HCT116 (cell line): ENCODE data around the gene MED12. TPM values are rescaled to one million over a fixed set of nuclear protein-coding genes. Genes with fewer than 3 reads are reported as not detected.

Source experiments
- ATAC-seq: fragments of 200-7000 bp; cut with Tn5 transposase; 2 replicates; pipeline ENCODE4 v1.9.1; 2020; ENCODE audit warnings: mild to moderate bottlenecking, moderate library complexity
- BruUV-seq: library from RNA; stranded (reverse); fragments of 400-500 nt; replicated peaks from 2 replicates; lab custom pipeline; 2021; lab: Mats Ljungman, UMichigan
- CTCF ChIA-PET: fragments of 300-600 bp; sonication (Branson Sonifier 250); formaldehyde crosslinking; loops from one replicate; lab custom pipeline; 2021; ENCODE audit warnings: antibody characterized with exemption; lab: Charles Lee
- POLR2A ChIA-PET: fragments of 300-600, 350-600 bp; sonication (Branson Sonifier 250); formaldehyde crosslinking; loops from one replicate; lab custom pipeline; 2021; ENCODE audit warnings: antibody characterized with exemption; lab: Charles Lee
- RAD21 ChIA-PET, 2 experiments: fragments of 300-600 bp; sonication (Branson Sonifier 250); formaldehyde crosslinking; loops; one replicate each; lab custom pipeline; 2023; ENCODE audit warnings: low total read pairs in 2 of 2; ENCODE audit not compliant: uncharacterized antibody in 2 of 2, unreplicated experiment in 2 of 2, low non-redundant PET in 1 of 2; lab: Charles Lee
- DNase-seq: peaks from one replicate; pipeline ENCODE4 v3.0.0-alpha.2; 2010; ENCODE audit warnings: low read depth, low spot score
- H2AFZ ChIP-seq: fragments of 200-600 bp; shearing (Covaris generic), sonication (generic); 2 replicates; pipeline ENCODE4 v1.6.1; 2017; ENCODE audit warnings: low read depth, mixed run types, mixed read lengths, antibody characterized with exemption, low read length; ENCODE audit not compliant: poor library complexity, severe bottlenecking
- H3K27ac ChIP-seq: 2 replicates; pipeline ENCODE4 v1.5.1; 2012; ENCODE audit warnings: low read depth, low read length
- H3K27me3 ChIP-seq: fragments of 200-600 bp; sonication (generic); 2 replicates; pipeline ENCODE4 v1.6.1; 2016; ENCODE audit warnings: mixed run types, low read length, mixed read lengths; ENCODE audit not compliant: insufficient read depth
- H3K36me3 ChIP-seq, 2 experiments: fragments of 200-500 bp in 1 of 2; fragments of 200-600 bp in 1 of 2; sonication (Bioruptor generic) in 1 of 2; sonication (generic) in 1 of 2; 2 replicates each; pipeline versions ENCODE4 v1.5.1 to v1.6.1; 2014 to 2016; ENCODE audit warnings: low read length in 2 of 2, inconsistent platforms in 1 of 2, mixed read lengths in 1 of 2, mixed run types in 1 of 2; ENCODE audit not compliant: insufficient read depth in 2 of 2, control insufficient read depth in 1 of 2
- H3K4me1 ChIP-seq, 2 experiments: fragments of 200-600 bp in 1 of 2; sonication (generic) in 1 of 2; 2 replicates each; pipeline versions ENCODE4 v1.5.1 to v1.6.1; 2012 to 2017; ENCODE audit warnings: low read length in 2 of 2, inconsistent platforms in 1 of 2, mild to moderate bottlenecking in 1 of 2, mixed read lengths in 1 of 2, mixed run types in 1 of 2, moderate library complexity in 1 of 2; ENCODE audit not compliant: insufficient read depth in 2 of 2, control insufficient read depth in 1 of 2
- H3K4me2 ChIP-seq: fragments of 200-600 bp; sonication (generic); 2 replicates; pipeline ENCODE4 v1.6.1; 2017; ENCODE audit warnings: mixed run types, low read length, mixed read lengths
- H3K4me3 ChIP-seq, 2 experiments: fragments of 200-600 bp in 1 of 2; sonication (generic) in 1 of 2; replicated peaks in 1 of 2; 2 replicates each; pipeline ENCODE4 v1.5.1; 2011 to 2016; ENCODE audit warnings: low read length in 2 of 2, control low read depth in 1 of 2, low read depth in 1 of 2, mild to moderate bottlenecking in 1 of 2, mixed read lengths in 1 of 2, mixed run types in 1 of 2
- H3K79me2 ChIP-seq: fragments of 200-600 bp; sonication (generic); 2 replicates; pipeline ENCODE4 v1.6.1; 2017; ENCODE audit warnings: mild to moderate bottlenecking, mixed run types, low read length, moderate library complexity, mixed read lengths; ENCODE audit not compliant: insufficient read depth
- H3K9ac ChIP-seq: fragments of 200-600 bp; sonication (generic); 2 replicates; pipeline ENCODE4 v1.6.1; 2016; ENCODE audit warnings: low read length, mixed read lengths
- H3K9me2 ChIP-seq: fragments of 200-600 bp; sonication (generic), shearing (Covaris generic); 2 replicates; pipeline ENCODE4 v1.6.1; 2017; ENCODE audit warnings: mixed run types, mild to moderate bottlenecking, moderate library complexity; ENCODE audit not compliant: insufficient read depth
- H3K9me3 ChIP-seq, 2 experiments: fragments of 200-500 bp in 1 of 2; fragments of 200-600 bp in 1 of 2; sonication (Bioruptor generic) in 1 of 2; sonication (generic) in 1 of 2; 2 replicates each; pipeline ENCODE4 v1.6.1; 2014 to 2017; ENCODE audit warnings: low read length in 2 of 2, mixed read lengths in 2 of 2, inconsistent platforms in 1 of 2, low read depth in 1 of 2, mild to moderate bottlenecking in 1 of 2, mixed run types in 1 of 2, moderate library complexity in 1 of 2; ENCODE audit not compliant: control insufficient read depth in 1 of 2, insufficient read depth in 1 of 2
- H4K20me1 ChIP-seq: fragments of 200-600 bp; sonication (generic), shearing (Covaris generic); 2 replicates; pipeline ENCODE4 v1.6.1; 2017; ENCODE audit warnings: mixed run types, mild to moderate bottlenecking, moderate library complexity; ENCODE audit not compliant: insufficient read depth
- ATF3 ChIP-seq: IDR thresholded peaks from 2 replicates; pipeline ENCODE4 v1.6.1; 2012
- CTCF ChIP-seq, 3 experiments: fragments of 200-600 bp in 1 of 3; sonication (generic) in 1 of 3; IDR thresholded peaks in 2 of 3; conservative IDR thresholded peaks in 1 of 3; 2 replicates each; pipeline ENCODE4 v1.5.1; 2012 to 2017; ENCODE audit warnings: low read depth in 2 of 3, low read length in 2 of 3, antibody characterized with exemption in 1 of 3, borderline replicate concordance in 1 of 3, control low read depth in 1 of 3, mild to moderate bottlenecking in 1 of 3, mixed read lengths in 1 of 3, mixed run types in 1 of 3, moderate library complexity in 1 of 3; ENCODE audit not compliant: insufficient read depth in 1 of 3
- EGR1 ChIP-seq: IDR thresholded peaks from 2 replicates; pipeline ENCODE4 v1.6.1; 2012; ENCODE audit warnings: low read depth
- ELF1 ChIP-seq: IDR thresholded peaks from 2 replicates; pipeline ENCODE4 v1.6.1; 2012; ENCODE audit warnings: low read depth, borderline replicate concordance
- EZH2 ChIP-seq: fragments of 200-600 bp; sonication (generic); IDR thresholded peaks from 2 replicates; pipeline ENCODE4 v1.6.1; 2017; ENCODE audit warnings: antibody characterized with exemption, mixed run types
- JUND ChIP-seq: IDR thresholded peaks from 2 replicates; pipeline ENCODE4 v1.6.1; 2012
- MAX ChIP-seq: IDR thresholded peaks from 2 replicates; pipeline ENCODE4 v1.6.1; 2012
- POLR2A ChIP-seq: IDR thresholded peaks from 2 replicates; pipeline ENCODE4 v1.7.0; 2011; ENCODE audit warnings: borderline replicate concordance; ENCODE audit not compliant: insufficient read depth, insufficient read length; ENCODE audit errors: extremely low read depth
- POLR2AphosphoS5 ChIP-seq: IDR thresholded peaks from 2 replicates; pipeline ENCODE4 v1.6.1; 2011; ENCODE audit warnings: mild to moderate bottlenecking, low read depth, low read length, moderate library complexity
- RAD21 ChIP-seq: IDR thresholded peaks from 2 replicates; pipeline ENCODE4 v1.6.1; 2012; ENCODE audit warnings: low read depth, mild to moderate bottlenecking
- REST ChIP-seq: IDR thresholded peaks from 2 replicates; pipeline ENCODE4 v1.6.1; 2012; ENCODE audit warnings: low read depth
- SP1 ChIP-seq: IDR thresholded peaks from 2 replicates; pipeline ENCODE4 v1.6.1; 2012; ENCODE audit warnings: low read depth
- TCF7L2 ChIP-seq: IDR thresholded peaks from 2 replicates; pipeline ENCODE4 v1.7.0; 2011; ENCODE audit warnings: borderline replicate concordance, inconsistent platforms; ENCODE audit not compliant: insufficient read depth, insufficient read length; ENCODE audit errors: extremely low read depth
- ZFX ChIP-seq: fragments of 450-650 bp; IDR thresholded peaks from 2 replicates; pipeline ENCODE4 v1.6.1; 2017
- ZNF274 ChIP-seq: fragments of 200-500 bp; sonication (Bioruptor generic); IDR thresholded peaks from 2 replicates; pipeline ENCODE4 v1.6.1; 2014; ENCODE audit warnings: mild to moderate bottlenecking, low read depth, low read length, inconsistent platforms
- intact Hi-C: fragments of 100-400 bp; cut with micrococcal nuclease; formaldehyde crosslinking; loops from 2 replicates; pipeline ENCODE4 v1.10.0; 2022
- total RNA-seq: library from RNA; stranded (reverse); gene quantifications from one replicate; pipeline ENCODE4 v1.2.1, GENCODE V29; 2021; ENCODE audit not compliant: unreplicated experiment

MED12 gene
- total RNA-seq, 1 experiment from 2014 or later = 32.8 TPM

GRCh38 chrX:71117358-71117757, 1.0 kb upstream of the MED12 start (continued):
- TF ChIP-seq CTCF (IDR thresholded peaks at IDR 0.05 in 2 of 3, conservative IDR thresholded peaks at IDR 0.05 in 1 of 3; ENCODE audit: borderline replicate concordance in 1 of 3, insufficient read depth in 1 of 3, low read depth in 2 of 3, low read length in 2 of 3) (no peak), JUND (no peak), POLR2AphosphoS5 (no peak), EGR1 (no peak), ZNF274 (no peak), ATF3 (no peak)

- CTCF ChIA-PET = interaction anchor here (1.3 kb wide), 1 partner anchor 10 kb away, joined by 3 read pairs; no protein-coding TSS in a partner anchor
- no peak overlapping the region for H3K27ac ChIP-seq
- no peaks in the 10 kb centered on the region for H3K9me2 ChIP-seq
- RAD21 ChIA-PET = no interaction called here
- intact Hi-C loops = no loop called here
- POLR2A ChIA-PET = interaction anchor here (0.7 kb wide), 1 partner anchor 63 kb away, joined by 3 read pairs; no protein-coding TSS in a partner anchor
- peak overlapping the region; percentile 82 for H3K4me2 ChIP-seq
- no peaks in the 10 kb centered on the region for H3K9me3 ChIP-seq
- peak overlapping the region; percentile 78 for H3K9ac ChIP-seq
- no peaks in the 10 kb centered on the region; a peak in 1 of 4 replicates for H3K36me3 ChIP-seq
- H4K20me1 ChIP-seq = no peaks in the 10 kb centered on the region
- H3K27me3 ChIP-seq = no peaks in the 10 kb centered on the region
- BruUV-seq = no TSS peak
- H3K4me1 ChIP-seq = peaks cover 0 to 5% of the 10 kb centered on the region in 2 experiments; a peak in 1 of 4 replicates
- no peak overlapping the region for H2AFZ ChIP-seq
- ATAC-seq (peak; percentile 37), DNase-seq (no peak)
- H3K79me2 ChIP-seq = no peaks in the 10 kb centered on the region
- peak overlapping the region; percentile 64 to 66 for H3K4me3 ChIP-seq
- TF ChIP-seq CTCF (IDR thresholded peaks at IDR 0.05 in 2 of 3, conservative IDR thresholded peaks at IDR 0.05 in 1 of 3; ENCODE audit: borderline replicate concordance in 1 of 3, insufficient read depth in 1 of 3, low read depth in 2 of 3, low read length in 2 of 3) (no peak), ZNF274 (no peak), SP1 (no peak), POLR2A (no peak), RAD21 (no peak), REST (no peak), MAX (no peak), ELF1 (no peak), TCF7L2 (no peak), ZFX (no peak), EZH2 (no peak), JUND (no peak)
Measured at GRCh38 chrX:71118985-71119535, 664 bp downstream of the MED12 start.
